ENCODE measurements around the gene CSTPP1. TPM values are rescaled to one million over a fixed set of nuclear protein-coding genes. Genes with fewer than 3 reads are reported as not detected.
A peak's percentile ranks its signal among the peaks of the same experiment; 100 is the strongest.

Gene CSTPP1
- total RNA-seq, 1 donor from 2014 or later, result 6.6 TPM

GRCh38 chr11:47003180-47003877 lies 66.8 kb downstream of the CSTPP1 start:
- Histone ChIP-seq H3K36me3 (ENCODE audit: control insufficient read depth, insufficient read depth, low read length) (no peaks in the 10 kb centered on the region), H3K27me3 (ENCODE audit: control insufficient read depth, insufficient read depth, low read length) (no peaks in the 10 kb centered on the region), H3K4me3 (ENCODE audit: low read depth, low read length) (no peak overlapping the region)
- no peak for TF ChIP-seq CTCF (IDR thresholded peaks at IDR 0.05; ENCODE audit: insufficient read depth, low read length, severe bottlenecking)
- DNase-seq (ENCODE audit: low read depth) (no peak), FAIRE-seq (no peak)

- DNase-seq (ENCODE audit: low read depth) (peak; percentile 35), FAIRE-seq (no peak)
- no peak for TF ChIP-seq CTCF (IDR thresholded peaks at IDR 0.05; ENCODE audit: insufficient read depth, low read length, severe bottlenecking)
- Histone ChIP-seq H3K27me3 (ENCODE audit: control insufficient read depth, insufficient read depth, low read length) (no peaks in the 10 kb centered on the region), H3K4me3 (ENCODE audit: low read depth, low read length) (no peak overlapping the region), H3K36me3 (ENCODE audit: control insufficient read depth, insufficient read depth, low read length) (no peaks in the 10 kb centered on the region)
These were observed 68.1 kb downstream of the CSTPP1 start for GRCh38 chr11:47004595-47005033.

GRCh38 chr11:47005441-47005840 lies 68.9 kb downstream of the CSTPP1 start:
- Histone ChIP-seq H3K36me3 (ENCODE audit: control insufficient read depth, insufficient read depth, low read length) (no peaks in the 10 kb centered on the region), H3K27me3 (ENCODE audit: control insufficient read depth, insufficient read depth, low read length) (no peaks in the 10 kb centered on the region), H3K4me3 (ENCODE audit: low read depth, low read length) (no peak overlapping the region)
- no peak for FAIRE-seq
- no peak for DNase-seq (ENCODE audit: low read depth)
- no peak for TF ChIP-seq CTCF (IDR thresholded peaks at IDR 0.05; ENCODE audit: insufficient read depth, low read length, severe bottlenecking)

- Histone ChIP-seq H3K27me3 (ENCODE audit: control insufficient read depth, insufficient read depth, low read length) (no peaks in the 10 kb centered on the region), H3K36me3 (ENCODE audit: control insufficient read depth, insufficient read depth, low read length) (no peaks in the 10 kb centered on the region), H3K4me3 (ENCODE audit: low read depth, low read length) (no peak overlapping the region)
- FAIRE-seq, result no peak
- no peak for DNase-seq (ENCODE audit: low read depth)
- TF ChIP-seq CTCF (IDR thresholded peaks at IDR 0.05; ENCODE audit: insufficient read depth, low read length, severe bottlenecking), result no peak
These were observed 71.0 kb downstream of the CSTPP1 start for GRCh38 chr11:47007579-47007978.

- Histone ChIP-seq H3K36me3 (ENCODE audit: control insufficient read depth, insufficient read depth, low read length) (no peaks in the 10 kb centered on the region), H3K27me3 (ENCODE audit: control insufficient read depth, insufficient read depth, low read length) (no peaks in the 10 kb centered on the region), H3K4me3 (ENCODE audit: low read depth, low read length) (no peak overlapping the region)
- no peak for TF ChIP-seq CTCF (IDR thresholded peaks at IDR 0.05; ENCODE audit: insufficient read depth, low read length, severe bottlenecking)
- DNase-seq (ENCODE audit: low read depth) (no peak), FAIRE-seq (no peak)
These were observed 73.6 kb downstream of the CSTPP1 start for GRCh38 chr11:47010179-47010578.

- no peak for TF ChIP-seq CTCF (IDR thresholded peaks at IDR 0.05; ENCODE audit: insufficient read depth, low read length, severe bottlenecking)
- DNase-seq (ENCODE audit: low read depth) (no peak), FAIRE-seq (no peak)
- Histone ChIP-seq H3K36me3 (ENCODE audit: control insufficient read depth, insufficient read depth, low read length) (no peaks in the 10 kb centered on the region), H3K4me3 (ENCODE audit: low read depth, low read length) (no peak overlapping the region), H3K27me3 (ENCODE audit: control insufficient read depth, insufficient read depth, low read length) (no peaks in the 10 kb centered on the region)
These were observed 77.5 kb downstream of the CSTPP1 start for GRCh38 chr11:47014097-47014496.
